HG03558 (cell line): ENCODE measurements around the gene MRTFA.
"Not testable (repeated sequence)": the region's sequence is repeated elsewhere in the genome, so short reads cannot be mapped to it uniquely, and the experiment has no call there.

ENCODE experiments used
- ATAC-seq: cut with Tn5 transposase; IDR thresholded peaks from one replicate; pipeline ENCODE4 v1.9.1; 2021; ENCODE audit warnings: moderate number of reproducible peaks; ENCODE audit not compliant: unreplicated experiment; ENCODE audit errors: extremely low read depth

MRTFA gene

GRCh38 chr22:40531951-40532900 lies 104.3 kb downstream of the MRTFA start:
- ATAC-seq = no peak

GRCh38 chr22:40530391-40530790 lies 106.1 kb downstream of the MRTFA start:
- not testable (repeated sequence) for ATAC-seq

GRCh38 chr22:40529821-40530220 lies 106.7 kb downstream of the MRTFA start:
- no peak for ATAC-seq

GRCh38 chr22:40526960-40527359 lies 109.6 kb downstream of the MRTFA start:
- ATAC-seq = no peak

- no peak for ATAC-seq
Measured at GRCh38 chr22:40525250-40525884, 111.2 kb downstream of the MRTFA start.

- no peak for ATAC-seq
Measured at GRCh38 chr22:40524392-40525249, 111.9 kb downstream of the MRTFA start.

GRCh38 chr22:40522141-40522540 lies 114.4 kb downstream of the MRTFA start:
- no peak for ATAC-seq

- ATAC-seq = no peak
Measured at GRCh38 chr22:40521046-40521445, 115.5 kb downstream of the MRTFA start.

GRCh38 chr22:40520562-40520961 lies 116.0 kb downstream of the MRTFA start:
- no peak for ATAC-seq

- ATAC-seq = no peak
Measured at GRCh38 chr22:40519948-40520331, 116.6 kb downstream of the MRTFA start.

- no peak for ATAC-seq
Measured at GRCh38 chr22:40519284-40519947, 117.1 kb downstream of the MRTFA start.

GRCh38 chr22:40518840-40519239 lies 117.7 kb downstream of the MRTFA start:
- ATAC-seq = no peak

- no peak for ATAC-seq
Measured at GRCh38 chr22:40517631-40518030, 118.9 kb downstream of the MRTFA start.

GRCh38 chr22:40516416-40516815 lies 120.1 kb downstream of the MRTFA start:
- no peak for ATAC-seq

- ATAC-seq = no peak
Measured at GRCh38 chr22:40512426-40513136, 123.9 kb downstream of the MRTFA start.

- ATAC-seq = no peak
Measured at GRCh38 chr22:40511604-40512003, 124.9 kb downstream of the MRTFA start.

GRCh38 chr22:40510631-40511364 lies 125.7 kb downstream of the MRTFA start:
- no peak for ATAC-seq

GRCh38 chr22:40509401-40510134 lies 127.0 kb downstream of the MRTFA start:
- ATAC-seq = no peak
